HCT116 (cell line): Measurements from ENCODE around the gene DNASE1L3. TPM values are rescaled to one million over a fixed set of nuclear protein-coding genes. Genes with fewer than 3 reads are reported as not detected.

Source experiments
- ATAC-seq: fragments of 200-7000 bp; cut with Tn5 transposase; 2 replicates; pipeline ENCODE4 v1.9.1; 2020; ENCODE audit warnings: mild to moderate bottlenecking, moderate library complexity
- BruUV-seq: library from RNA; stranded (reverse); fragments of 400-500 nt; replicated peaks from 2 replicates; lab custom pipeline; 2021; lab: Mats Ljungman, UMichigan
- CTCF ChIA-PET: fragments of 300-600 bp; sonication (Branson Sonifier 250); formaldehyde crosslinking; loops from one replicate; lab custom pipeline; 2021; ENCODE audit warnings: antibody characterized with exemption; lab: Charles Lee
- POLR2A ChIA-PET: fragments of 300-600, 350-600 bp; sonication (Branson Sonifier 250); formaldehyde crosslinking; loops from one replicate; lab custom pipeline; 2021; ENCODE audit warnings: antibody characterized with exemption; lab: Charles Lee
- RAD21 ChIA-PET, 2 experiments: fragments of 300-600 bp; sonication (Branson Sonifier 250); formaldehyde crosslinking; loops; one replicate each; lab custom pipeline; 2023; ENCODE audit warnings: low total read pairs in 2 of 2; ENCODE audit not compliant: uncharacterized antibody in 2 of 2, unreplicated experiment in 2 of 2, low non-redundant PET in 1 of 2; lab: Charles Lee
- DNase-seq: peaks from one replicate; pipeline ENCODE4 v3.0.0-alpha.2; 2010; ENCODE audit warnings: low read depth, low spot score
- H2AFZ ChIP-seq: fragments of 200-600 bp; shearing (Covaris generic), sonication (generic); 2 replicates; pipeline ENCODE4 v1.6.1; 2017; ENCODE audit warnings: low read depth, mixed run types, mixed read lengths, antibody characterized with exemption, low read length; ENCODE audit not compliant: poor library complexity, severe bottlenecking
- H3K27ac ChIP-seq: 2 replicates; pipeline ENCODE4 v1.5.1; 2012; ENCODE audit warnings: low read depth, low read length
- H3K27me3 ChIP-seq: fragments of 200-600 bp; sonication (generic); 2 replicates; pipeline ENCODE4 v1.6.1; 2016; ENCODE audit warnings: mixed run types, low read length, mixed read lengths; ENCODE audit not compliant: insufficient read depth
- H3K36me3 ChIP-seq, 2 experiments: fragments of 200-500 bp in 1 of 2; fragments of 200-600 bp in 1 of 2; sonication (Bioruptor generic) in 1 of 2; sonication (generic) in 1 of 2; 2 replicates each; pipeline versions ENCODE4 v1.5.1 to v1.6.1; 2014 to 2016; ENCODE audit warnings: low read length in 2 of 2, inconsistent platforms in 1 of 2, mixed read lengths in 1 of 2, mixed run types in 1 of 2; ENCODE audit not compliant: insufficient read depth in 2 of 2, control insufficient read depth in 1 of 2
- H3K4me1 ChIP-seq, 2 experiments: fragments of 200-600 bp in 1 of 2; sonication (generic) in 1 of 2; 2 replicates each; pipeline versions ENCODE4 v1.5.1 to v1.6.1; 2012 to 2017; ENCODE audit warnings: low read length in 2 of 2, inconsistent platforms in 1 of 2, mild to moderate bottlenecking in 1 of 2, mixed read lengths in 1 of 2, mixed run types in 1 of 2, moderate library complexity in 1 of 2; ENCODE audit not compliant: insufficient read depth in 2 of 2, control insufficient read depth in 1 of 2
- H3K4me2 ChIP-seq: fragments of 200-600 bp; sonication (generic); 2 replicates; pipeline ENCODE4 v1.6.1; 2017; ENCODE audit warnings: mixed run types, low read length, mixed read lengths
- H3K4me3 ChIP-seq, 2 experiments: fragments of 200-600 bp in 1 of 2; sonication (generic) in 1 of 2; replicated peaks in 1 of 2; 2 replicates each; pipeline ENCODE4 v1.5.1; 2011 to 2016; ENCODE audit warnings: low read length in 2 of 2, control low read depth in 1 of 2, low read depth in 1 of 2, mild to moderate bottlenecking in 1 of 2, mixed read lengths in 1 of 2, mixed run types in 1 of 2
- H3K79me2 ChIP-seq: fragments of 200-600 bp; sonication (generic); 2 replicates; pipeline ENCODE4 v1.6.1; 2017; ENCODE audit warnings: mild to moderate bottlenecking, mixed run types, low read length, moderate library complexity, mixed read lengths; ENCODE audit not compliant: insufficient read depth
- H3K9ac ChIP-seq: fragments of 200-600 bp; sonication (generic); 2 replicates; pipeline ENCODE4 v1.6.1; 2016; ENCODE audit warnings: low read length, mixed read lengths
- H3K9me2 ChIP-seq: fragments of 200-600 bp; sonication (generic), shearing (Covaris generic); 2 replicates; pipeline ENCODE4 v1.6.1; 2017; ENCODE audit warnings: mixed run types, mild to moderate bottlenecking, moderate library complexity; ENCODE audit not compliant: insufficient read depth
- H3K9me3 ChIP-seq, 2 experiments: fragments of 200-500 bp in 1 of 2; fragments of 200-600 bp in 1 of 2; sonication (Bioruptor generic) in 1 of 2; sonication (generic) in 1 of 2; 2 replicates each; pipeline ENCODE4 v1.6.1; 2014 to 2017; ENCODE audit warnings: low read length in 2 of 2, mixed read lengths in 2 of 2, inconsistent platforms in 1 of 2, low read depth in 1 of 2, mild to moderate bottlenecking in 1 of 2, mixed run types in 1 of 2, moderate library complexity in 1 of 2; ENCODE audit not compliant: control insufficient read depth in 1 of 2, insufficient read depth in 1 of 2
- H4K20me1 ChIP-seq: fragments of 200-600 bp; sonication (generic), shearing (Covaris generic); 2 replicates; pipeline ENCODE4 v1.6.1; 2017; ENCODE audit warnings: mixed run types, mild to moderate bottlenecking, moderate library complexity; ENCODE audit not compliant: insufficient read depth
- CEBPB ChIP-seq: IDR thresholded peaks from 2 replicates; pipeline ENCODE4 v1.6.1; 2012; ENCODE audit warnings: low read depth
- CTCF ChIP-seq, 3 experiments: fragments of 200-600 bp in 1 of 3; sonication (generic) in 1 of 3; IDR thresholded peaks in 2 of 3; conservative IDR thresholded peaks in 1 of 3; 2 replicates each; pipeline ENCODE4 v1.5.1; 2012 to 2017; ENCODE audit warnings: low read depth in 2 of 3, low read length in 2 of 3, antibody characterized with exemption in 1 of 3, borderline replicate concordance in 1 of 3, control low read depth in 1 of 3, mild to moderate bottlenecking in 1 of 3, mixed read lengths in 1 of 3, mixed run types in 1 of 3, moderate library complexity in 1 of 3; ENCODE audit not compliant: insufficient read depth in 1 of 3
- EZH2 ChIP-seq: fragments of 200-600 bp; sonication (generic); IDR thresholded peaks from 2 replicates; pipeline ENCODE4 v1.6.1; 2017; ENCODE audit warnings: antibody characterized with exemption, mixed run types
- MAX ChIP-seq: IDR thresholded peaks from 2 replicates; pipeline ENCODE4 v1.6.1; 2012
- intact Hi-C: fragments of 100-400 bp; cut with micrococcal nuclease; formaldehyde crosslinking; loops from 2 replicates; pipeline ENCODE4 v1.10.0; 2022
- total RNA-seq: library from RNA; stranded (reverse); gene quantifications from one replicate; pipeline ENCODE4 v1.2.1, GENCODE V29; 2021; ENCODE audit not compliant: unreplicated experiment

The DNASE1L3 gene
- total RNA-seq, 1 experiment from 2014 or later: not detected

GRCh38 chr3:58237941-58238681 is 27.3 kb upstream of the DNASE1L3 start:
- ATAC-seq (peak; percentile 55), DNase-seq (no peak)
- BruUV-seq: no TSS peak
- peak overlapping the region; percentile 68 to 91 for H3K4me3 ChIP-seq
- RAD21 ChIA-PET: interaction anchor here in 1 of 2 experiments (1.0 kb wide), 1 partner anchor 50 kb away, joined by 4 read pairs; no protein-coding TSS in a partner anchor
- H3K27ac ChIP-seq: peak overlapping the region; percentile 73
- POLR2A ChIA-PET: interaction anchor here (0.7 to 0.9 kb wide), 2 partner anchors 27 to 68 kb away, joined by 3 to 4 read pairs; partner anchors contain the start of genes HTD2 and RPP14
- H2AFZ ChIP-seq: peak overlapping the region; percentile 41
- no peaks in the 10 kb centered on the region for H3K9me3 ChIP-seq
- no peaks in the 10 kb centered on the region for H4K20me1 ChIP-seq
- peaks cover 8 to 26% of the 10 kb centered on the region in 2 experiments for H3K4me1 ChIP-seq
- peaks cover 9% of the 10 kb centered on the region; the same call in 1 of the 2 replicates for H3K79me2 ChIP-seq
- H3K36me3 ChIP-seq: no peaks in the 10 kb centered on the region
- peak overlapping the region; percentile 98 for H3K4me2 ChIP-seq
- H3K9ac ChIP-seq: peak overlapping the region; percentile 71
- TF ChIP-seq CEBPB (peak; percentile 84), MAX (peak; percentile 75), EZH2 (no peak), CTCF (IDR thresholded peaks at IDR 0.05 in 2 of 3, conservative IDR thresholded peaks at IDR 0.05 in 1 of 3; ENCODE audit: borderline replicate concordance in 1 of 3, insufficient read depth in 1 of 3, low read depth in 2 of 3, low read length in 2 of 3) (no peak)
- CTCF ChIA-PET: interaction anchor here (1.0 to 1.1 kb wide), 2 partner anchors 20 to 62 kb away, joined by 3 to 5 read pairs; no protein-coding TSS in a partner anchor
- H3K27me3 ChIP-seq: no peaks in the 10 kb centered on the region
- no peaks in the 10 kb centered on the region for H3K9me2 ChIP-seq
- intact Hi-C loops: loop anchor here (2.0 kb wide), 1 partner anchor 35 kb away; no protein-coding TSS in a partner anchor
